ENCODE data around the gene ZNF275.

DNA sequence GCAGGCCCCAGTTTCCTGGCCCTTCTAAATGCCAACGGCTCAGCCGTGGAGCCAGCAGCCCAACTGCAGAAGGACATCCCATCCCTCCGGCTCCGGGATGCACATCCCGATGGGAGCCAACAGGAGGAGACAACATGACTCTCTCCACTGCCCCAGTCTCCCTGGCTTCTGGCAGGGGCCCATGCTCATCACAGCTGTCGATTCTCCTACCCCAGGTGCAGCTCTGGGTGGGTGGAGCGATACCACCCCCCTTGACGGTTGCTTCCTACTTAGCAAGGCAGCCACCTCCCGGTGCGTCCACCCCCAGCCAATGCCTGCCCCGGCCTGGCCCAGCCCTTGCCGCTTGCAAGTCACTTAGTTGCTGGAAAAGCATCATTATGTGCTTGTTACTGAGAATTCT lies 19.5 kb downstream of the ZNF275 start:
- TF ChIP-seq, protein P1, sequence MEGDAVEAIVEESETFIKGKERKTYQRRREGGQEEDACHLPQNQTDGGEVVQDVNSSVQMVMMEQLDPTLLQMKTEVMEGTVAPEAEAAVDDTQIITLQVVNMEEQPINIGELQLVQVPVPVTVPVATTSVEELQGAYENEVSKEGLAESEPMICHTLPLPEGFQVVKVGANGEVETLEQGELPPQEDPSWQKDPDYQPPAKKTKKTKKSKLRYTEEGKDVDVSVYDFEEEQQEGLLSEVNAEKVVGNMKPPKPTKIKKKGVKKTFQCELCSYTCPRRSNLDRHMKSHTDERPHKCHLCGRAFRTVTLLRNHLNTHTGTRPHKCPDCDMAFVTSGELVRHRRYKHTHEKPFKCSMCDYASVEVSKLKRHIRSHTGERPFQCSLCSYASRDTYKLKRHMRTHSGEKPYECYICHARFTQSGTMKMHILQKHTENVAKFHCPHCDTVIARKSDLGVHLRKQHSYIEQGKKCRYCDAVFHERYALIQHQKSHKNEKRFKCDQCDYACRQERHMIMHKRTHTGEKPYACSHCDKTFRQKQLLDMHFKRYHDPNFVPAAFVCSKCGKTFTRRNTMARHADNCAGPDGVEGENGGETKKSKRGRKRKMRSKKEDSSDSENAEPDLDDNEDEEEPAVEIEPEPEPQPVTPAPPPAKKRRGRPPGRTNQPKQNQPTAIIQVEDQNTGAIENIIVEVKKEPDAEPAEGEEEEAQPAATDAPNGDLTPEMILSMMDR (conservative IDR thresholded peaks at IDR 0.05; ENCODE audit: low read length), result no peak
- TF ChIP-seq EZH2phosphoT487 (IDR thresholded peaks at IDR 0.05; ENCODE audit: borderline replicate concordance), result no peak

All from Loucy (cell line).